Skeletal muscle satellite cell (primary cell): ENCODE results near the gene CLEC2B.
A peak's percentile ranks its signal among the peaks of the same experiment; 100 is the strongest.
"Not testable (repeated sequence)": the region's sequence is repeated elsewhere in the genome, so short reads cannot be mapped to it uniquely, and the experiment has no call there.

Experiments
- H3K27me3 ChIP-seq: 2 replicates; pipeline ENCODE4 v1.7.0; 2013; ENCODE audit warnings: low read length; ENCODE audit not compliant: control insufficient read depth, insufficient read depth
- H3K36me3 ChIP-seq: 2 replicates; pipeline ENCODE4 v1.7.0; 2013; ENCODE audit warnings: mild to moderate bottlenecking, control low read depth, low read length; ENCODE audit not compliant: insufficient read depth
- H3K4me1 ChIP-seq: 2 replicates; pipeline ENCODE4 v1.7.0; 2013; ENCODE audit warnings: low read length; ENCODE audit not compliant: control insufficient read depth, insufficient read depth
- H3K4me2 ChIP-seq: 2 replicates; pipeline ENCODE4 v1.7.0; 2013; ENCODE audit warnings: mild to moderate bottlenecking, low read length
- H3K4me3 ChIP-seq: 2 replicates; pipeline ENCODE4 v1.7.0; 2013; ENCODE audit warnings: low read length
- H3K9ac ChIP-seq: 2 replicates; pipeline ENCODE4 v1.7.0; 2013; ENCODE audit warnings: mild to moderate bottlenecking, low read depth, low read length, moderate library complexity
- H3K9me3 ChIP-seq: replicated peaks from 2 replicates; pipeline ENCODE4 v1.7.0; 2013; ENCODE audit warnings: mild to moderate bottlenecking, control low read depth, low read length

The CLEC2B gene

DNA sequence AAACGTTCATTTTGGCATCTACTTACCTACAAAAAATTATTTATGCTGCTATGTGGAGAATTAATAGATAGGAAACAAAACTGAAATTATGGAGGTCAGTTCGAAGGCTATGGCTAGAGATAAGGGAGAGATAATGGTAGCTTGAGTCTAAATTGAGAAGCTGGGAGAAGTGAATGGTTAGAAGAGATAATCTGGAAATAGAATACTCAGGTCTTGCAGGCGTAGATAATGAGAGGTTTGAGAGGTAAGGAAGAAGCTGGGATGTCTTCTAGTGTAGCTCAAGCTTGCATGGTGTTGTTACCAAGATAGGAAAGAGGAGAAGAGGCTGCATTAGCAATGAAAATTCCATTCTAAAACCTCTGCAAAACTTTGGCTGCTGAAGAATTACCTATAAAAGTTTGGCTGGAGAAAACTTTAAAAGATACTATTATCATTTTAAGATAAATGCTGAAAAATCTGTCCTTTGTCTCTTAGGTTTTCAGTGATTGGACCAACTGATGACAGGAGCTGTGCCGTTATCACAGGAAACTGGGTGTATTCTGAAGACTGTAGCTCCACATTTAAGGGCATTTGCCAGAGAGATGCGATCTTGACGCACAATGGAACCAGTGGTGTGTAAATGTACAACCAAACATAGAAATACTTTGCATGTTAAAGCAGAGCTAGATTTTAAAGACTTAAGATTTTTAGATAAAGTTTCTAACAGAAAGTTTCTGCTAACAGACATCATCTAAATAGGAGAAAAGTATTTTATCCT is 26.2 kb upstream of the CLEC2B start:
- H3K36me3 ChIP-seq, result no peaks in the 10 kb centered on the region
- H3K4me1 ChIP-seq, result no peaks in the 10 kb centered on the region

DNA sequence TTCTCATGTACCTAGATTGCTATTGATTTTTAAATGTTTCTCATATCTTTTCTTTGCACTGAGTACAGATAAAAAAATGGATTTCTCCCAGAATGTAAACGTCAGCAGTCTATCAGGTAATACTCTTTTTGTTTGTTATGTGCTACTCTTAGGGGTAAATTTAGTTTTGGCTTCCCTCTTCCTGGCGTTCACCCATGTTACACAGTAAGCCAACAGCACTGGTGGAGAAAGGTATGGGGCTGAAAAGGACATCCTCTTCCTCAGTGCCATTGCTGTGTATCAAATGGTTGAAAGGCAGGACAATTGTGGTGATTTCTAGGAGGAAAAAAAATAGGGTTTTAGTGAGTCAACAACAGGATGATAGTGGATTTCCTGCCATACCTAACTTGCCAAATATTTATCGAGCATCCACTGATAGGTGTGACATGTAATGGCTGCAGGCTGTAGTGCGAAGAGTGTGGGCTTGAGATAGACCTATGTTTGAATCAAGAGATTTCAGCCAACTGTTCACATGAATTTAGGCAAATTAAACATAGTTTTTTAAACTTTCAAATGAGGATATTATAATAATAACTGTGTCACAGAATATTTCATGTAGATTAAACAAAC is 19.6 kb upstream of the CLEC2B start:
- Histone ChIP-seq H3K4me2 (no peak overlapping the region), H3K9me3 (no peaks in the 10 kb centered on the region), H3K4me1 (no peaks in the 10 kb centered on the region), H3K9ac (no peak overlapping the region), H3K4me3 (no peak overlapping the region), H3K36me3 (no peaks in the 10 kb centered on the region), H3K27me3 (no peaks in the 10 kb centered on the region)

More for the DNA sequence above, 26.2 kb upstream of the CLEC2B start:
- no peaks in the 10 kb centered on the region for H3K27me3 ChIP-seq
- H3K4me3 ChIP-seq, result no peak overlapping the region
- no peak overlapping the region for H3K9ac ChIP-seq
- no peak overlapping the region for H3K4me2 ChIP-seq
- no peaks in the 10 kb centered on the region for H3K9me3 ChIP-seq

DNA sequence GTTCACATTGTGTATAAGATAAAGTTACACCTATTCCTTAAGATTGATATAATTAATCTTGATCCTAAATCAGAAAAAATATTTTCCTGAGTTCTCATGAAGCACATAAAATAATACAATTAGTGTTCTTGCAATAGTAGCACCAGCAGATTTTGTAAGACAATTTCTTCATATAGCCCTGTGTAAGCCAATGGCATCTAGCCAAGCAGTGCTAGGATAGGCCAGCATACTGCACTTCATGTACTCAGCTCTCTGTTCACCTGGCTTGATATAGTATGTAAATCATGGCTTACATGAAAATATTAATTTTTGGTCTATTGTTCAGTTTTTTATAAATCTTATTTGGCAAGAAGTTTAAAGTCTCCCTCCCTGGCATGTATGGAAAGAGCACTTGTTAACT is 14.0 kb upstream of the CLEC2B start:
- no peaks in the 10 kb centered on the region for H3K9me3 ChIP-seq
- no peaks in the 10 kb centered on the region for H3K4me1 ChIP-seq
- H3K4me3 ChIP-seq, result no peak overlapping the region
- H3K9ac ChIP-seq, result no peak overlapping the region
- H3K4me2 ChIP-seq, result no peak overlapping the region
- H3K27me3 ChIP-seq, result no peaks in the 10 kb centered on the region
- H3K36me3 ChIP-seq, result no peaks in the 10 kb centered on the region

DNA sequence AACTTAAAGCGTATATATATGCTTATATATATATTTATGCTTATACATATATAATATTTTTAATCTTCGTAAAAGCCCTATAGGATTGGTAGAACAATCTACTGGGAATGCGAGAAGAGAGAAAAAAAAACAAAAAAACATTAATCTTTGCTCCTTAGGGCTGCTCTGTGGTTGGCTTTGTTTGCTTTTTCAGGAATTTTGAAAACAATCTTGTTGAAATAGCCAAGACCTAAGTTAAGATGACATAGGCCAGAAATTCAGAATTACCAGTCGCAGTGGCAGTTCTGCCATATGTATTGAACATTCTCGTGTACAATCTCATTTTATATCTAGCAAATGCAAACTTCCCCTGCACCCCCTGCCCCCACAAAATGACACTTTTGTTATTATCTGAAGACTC is 12.8 kb upstream of the CLEC2B start:
- no peaks in the 10 kb centered on the region for H3K36me3 ChIP-seq
- H3K4me2 ChIP-seq, result no peak overlapping the region
- no peak overlapping the region for H3K4me3 ChIP-seq
- H3K27me3 ChIP-seq, result no peaks in the 10 kb centered on the region
- H3K9me3 ChIP-seq, result no peaks in the 10 kb centered on the region
- H3K9ac ChIP-seq, result no peak overlapping the region
- no peaks in the 10 kb centered on the region for H3K4me1 ChIP-seq

DNA sequence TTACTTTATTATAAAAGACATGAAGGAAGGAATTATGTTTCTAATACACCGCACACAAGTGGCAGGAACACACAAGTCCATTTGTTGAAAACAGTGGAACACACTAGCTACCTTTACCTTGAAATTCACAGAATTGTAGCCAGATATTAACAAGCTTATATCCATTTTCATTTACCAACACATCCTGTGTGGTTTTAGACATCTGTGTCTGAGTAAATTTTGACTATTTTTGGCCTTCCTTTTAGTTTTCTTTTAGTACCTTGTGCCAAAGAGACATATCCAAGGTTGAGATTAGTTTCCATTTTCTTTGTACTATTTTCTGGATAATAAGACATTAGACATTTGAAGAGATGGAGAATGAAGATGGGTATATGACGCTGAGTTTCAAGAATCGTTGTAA is 12.1 kb upstream of the CLEC2B start, which contains the start of gene KLRF2:
Gene KLRF2, plus strand, starts transcription at position 244 of the 400 bp plus-strand sequence. Its CDS starts 107 bp downstream, at position 351.
- H3K9me3 ChIP-seq, result no peaks in the 10 kb centered on the region
- no peaks in the 10 kb centered on the region for H3K4me1 ChIP-seq
- H3K4me2 ChIP-seq, result no peak within 1 kb of the TSS
- no peaks in the 10 kb centered on the region for H3K27me3 ChIP-seq
- no peak within 1 kb of the TSS for H3K4me3 ChIP-seq
- no peak within 1 kb of the TSS for H3K9ac ChIP-seq
- H3K36me3 ChIP-seq, result no peaks in the 10 kb centered on the region

DNA sequence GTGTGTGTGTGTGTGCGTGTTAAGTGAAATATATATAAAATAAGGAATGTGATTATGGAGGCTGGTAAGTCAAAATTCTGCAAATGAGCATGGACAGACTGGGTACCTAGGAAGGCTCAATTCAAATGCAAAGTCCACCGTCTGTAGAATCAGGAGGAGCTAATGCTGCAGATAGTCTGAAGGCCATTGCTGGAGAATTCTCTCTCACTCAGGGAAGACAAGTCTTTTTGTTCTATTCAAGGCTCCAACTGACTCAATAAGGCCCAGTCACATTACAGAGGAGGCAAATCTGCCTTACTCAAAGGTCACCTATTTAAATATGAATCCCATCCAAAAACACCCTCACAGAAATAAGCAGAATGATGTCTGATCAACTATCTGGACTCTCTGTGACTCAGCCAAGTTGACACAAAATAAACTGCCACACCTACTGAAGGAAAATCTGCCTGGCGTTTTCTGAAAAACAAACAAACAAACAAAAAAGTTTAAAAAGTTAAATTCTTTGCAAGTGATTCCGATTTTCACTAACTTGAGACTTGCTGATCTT is 11.5 kb upstream of the CLEC2B start:
- Histone ChIP-seq H3K4me3 (no peak overlapping the region), H3K4me2 (no peak overlapping the region), H3K9ac (no peak overlapping the region), H3K4me1 (no peaks in the 10 kb centered on the region), H3K27me3 (no peaks in the 10 kb centered on the region), H3K9me3 (no peaks in the 10 kb centered on the region), H3K36me3 (no peaks in the 10 kb centered on the region)

DNA sequence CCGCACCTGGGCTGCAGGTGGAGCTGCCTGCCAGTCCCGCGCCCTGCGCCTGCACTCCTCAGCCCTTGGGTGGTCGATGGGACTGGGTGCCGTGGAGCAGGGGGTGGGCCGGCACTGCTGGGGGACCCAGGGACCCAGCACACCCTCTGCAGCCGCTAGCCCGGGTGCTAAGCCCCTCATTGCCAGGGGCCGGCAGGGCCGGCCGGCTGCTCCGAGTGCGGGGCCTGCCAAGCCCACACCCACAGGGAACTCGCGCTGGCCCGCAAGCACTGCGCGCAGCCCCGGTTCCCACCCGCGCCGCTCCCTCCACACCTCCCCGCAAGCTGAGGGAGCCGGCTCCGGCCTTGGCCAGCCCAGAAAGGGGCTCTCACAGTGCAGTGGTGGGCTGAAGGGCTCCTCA is 7.0 kb upstream of the CLEC2B start:
- H3K4me1 ChIP-seq, H3K9me3 ChIP-seq, H3K9ac ChIP-seq, H3K4me2 ChIP-seq, H3K36me3 ChIP-seq, H3K27me3 ChIP-seq, H3K4me3 ChIP-seq: not testable (repeated sequence)

DNA sequence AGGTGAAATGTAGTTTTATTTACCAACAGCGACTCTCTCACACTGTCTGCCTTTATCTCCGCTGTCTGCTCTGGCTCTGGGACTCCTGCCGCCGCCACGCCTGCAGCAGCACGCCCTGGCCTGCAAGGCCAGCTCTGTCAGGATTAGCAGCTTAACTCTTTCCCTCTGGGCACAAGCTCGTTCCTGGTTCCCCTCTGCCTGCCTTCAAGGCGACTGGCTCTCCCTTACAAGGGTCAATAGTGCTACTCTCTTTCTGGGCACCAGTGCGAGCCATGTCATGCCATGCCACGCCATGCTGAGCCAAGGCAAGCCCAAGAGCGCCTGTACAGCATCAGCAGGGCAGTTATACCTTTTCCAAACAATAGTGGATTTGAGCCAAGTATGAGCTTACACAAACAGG is 3.6 kb upstream of the CLEC2B start:
- no peak overlapping the region for H3K4me2 ChIP-seq
- H3K9me3 ChIP-seq, result no peaks in the 10 kb centered on the region
- no peaks in the 10 kb centered on the region for H3K36me3 ChIP-seq
- H3K9ac ChIP-seq, result no peak overlapping the region
- H3K27me3 ChIP-seq, result no peaks in the 10 kb centered on the region
- no peak overlapping the region for H3K4me3 ChIP-seq
- H3K4me1 ChIP-seq, result no peaks in the 10 kb centered on the region

DNA sequence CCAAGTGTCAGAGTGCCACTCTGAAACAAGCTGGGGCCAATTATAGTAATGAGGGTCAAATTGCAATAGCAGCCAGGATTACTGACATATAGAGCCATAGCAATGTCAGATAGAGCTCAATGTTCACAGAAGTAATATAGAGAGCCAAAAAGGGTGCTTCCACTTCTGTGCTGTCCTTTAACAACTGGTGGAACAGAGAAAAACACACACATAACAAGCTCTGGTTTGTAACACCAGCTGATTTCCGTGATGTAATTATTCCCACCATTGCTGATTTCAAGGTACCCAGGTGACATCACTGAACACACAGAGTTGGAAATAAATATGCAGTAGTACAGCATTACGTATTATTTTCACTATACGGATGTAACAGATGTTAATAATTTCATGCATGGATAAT is 3.0 kb upstream of the CLEC2B start:
- H3K9me3 ChIP-seq, result no peaks in the 10 kb centered on the region
- H3K4me3 ChIP-seq, result no peak overlapping the region
- H3K4me2 ChIP-seq, result no peak overlapping the region
- H3K9ac ChIP-seq, result no peak overlapping the region
- no peaks in the 10 kb centered on the region for H3K4me1 ChIP-seq
- no peaks in the 10 kb centered on the region for H3K27me3 ChIP-seq
- no peaks in the 10 kb centered on the region for H3K36me3 ChIP-seq

DNA sequence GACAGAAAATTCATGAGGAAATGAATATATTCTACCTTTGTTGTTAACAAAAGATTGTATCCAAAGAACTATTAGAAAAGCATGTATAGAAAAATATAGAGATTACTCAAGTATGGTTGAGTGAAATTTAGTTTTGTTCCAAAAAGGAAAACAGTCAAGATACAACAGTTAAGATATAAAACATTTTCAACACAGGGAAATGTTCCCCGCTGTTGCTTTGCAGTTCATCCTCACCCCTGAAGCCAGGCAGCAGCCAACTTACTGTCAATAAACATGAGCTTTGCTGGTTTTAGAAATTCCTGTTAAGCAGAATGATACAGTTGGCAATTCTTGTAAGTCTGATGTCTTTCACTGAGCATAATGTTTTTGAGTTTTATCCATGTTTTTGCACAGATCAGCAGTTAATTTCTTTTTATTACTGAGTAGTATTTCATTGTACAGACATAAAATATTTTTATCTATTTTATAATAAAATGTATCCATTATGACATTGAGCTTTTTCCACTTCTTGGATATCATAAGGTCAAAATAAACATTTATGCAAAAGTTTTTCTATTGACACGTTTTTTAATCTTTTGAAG is 1.2 kb upstream of the CLEC2B start:
- Histone ChIP-seq H3K4me3 (peak overlapping the region; percentile 69), H3K27me3 (no peaks in the 10 kb centered on the region), H3K36me3 (no peaks in the 10 kb centered on the region), H3K4me2 (peak overlapping the region; percentile 85), H3K4me1 (no peaks in the 10 kb centered on the region), H3K9ac (peak overlapping the region; percentile 80), H3K9me3 (no peaks in the 10 kb centered on the region)

DNA sequence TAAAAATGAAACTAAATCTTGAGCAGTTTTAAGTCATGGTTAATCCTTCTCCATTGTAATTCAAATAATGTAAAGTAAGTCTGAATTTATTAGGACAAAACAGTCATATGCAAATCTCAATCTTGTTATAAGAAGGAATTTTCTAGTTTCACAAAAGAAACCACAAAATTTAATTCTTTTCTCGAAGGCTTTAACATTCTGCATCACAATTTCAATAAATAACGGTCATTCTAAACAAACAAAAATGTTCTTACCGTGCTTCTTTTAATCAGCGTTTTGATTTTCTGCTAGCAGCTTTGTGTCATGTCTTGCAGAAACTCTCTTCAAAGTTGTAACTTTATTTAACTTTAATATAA is 225 bp downstream of the CLEC2B start:
- no peaks in the 10 kb centered on the region for H3K9me3 ChIP-seq
- no peaks in the 10 kb centered on the region for H3K4me1 ChIP-seq
- peak overlapping the region; percentile 80 for H3K9ac ChIP-seq
- H3K27me3 ChIP-seq, result no peaks in the 10 kb centered on the region
- H3K4me2 ChIP-seq, result peak overlapping the region; percentile 85
- H3K36me3 ChIP-seq, result no peaks in the 10 kb centered on the region
- peak overlapping the region; percentile 69 for H3K4me3 ChIP-seq
